ENCODE results near the gene RGS17. TPM values are rescaled to one million over a fixed set of nuclear protein-coding genes. Genes with fewer than 3 reads are reported as not detected.

RGS17 gene
- total and polyA plus RNA-seq, 10 of the 15 experiments (the other 5 are each of a cell fraction or from before 2014, with no cell fraction given) = 0.06 to 0.29 (median 0.14) TPM; not detected in 4

- no peak for TF ChIP-seq SMAD1 (IDR thresholded peaks at IDR 0.05; ENCODE audit: low read depth, partially characterized antibody)
Observed at GRCh38 chr6:153048631-153049030, 82.5 kb downstream of the RGS17 start (continued).

GRCh38 chr6:153047386-153047785 is 83.7 kb downstream of the RGS17 start:
- in situ Hi-C loops (cut with MboI) = no loop called here
- Histone ChIP-seq H3K79me2 (ENCODE audit: control insufficient read depth, insufficient read depth, low read length) (no peaks in the 10 kb centered on the region), H3K4me2 (ENCODE audit: control insufficient read depth, insufficient read depth) (no peak overlapping the region), H3K9ac (ENCODE audit: control insufficient read depth, insufficient read depth, low read length) (no peak overlapping the region), H3K9me3 (replicated peaks; ENCODE audit: control insufficient read depth, insufficient read depth, low read length) (no peaks in the 10 kb centered on the region), H3K4me1 (ENCODE audit: control insufficient read depth, insufficient read depth, low read length) (no peaks in the 10 kb centered on the region), H3K27ac (ENCODE audit: control insufficient read depth, insufficient read depth) (no peak overlapping the region), H4K20me1 (ENCODE audit: control insufficient read depth, insufficient read depth) (no peaks in the 10 kb centered on the region), H2AFZ (ENCODE audit: control insufficient read depth, low read depth, low read length) (no peak overlapping the region), H3K36me3 (ENCODE audit: control insufficient read depth in 2 of 2, insufficient read depth in 2 of 2, low read length in 1 of 2) (no peaks in the 10 kb centered on the region), H3K27me3 (replicated peaks in 1 of 2; ENCODE audit: control insufficient read depth in 2 of 2, insufficient read depth in 2 of 2, low read length in 1 of 2) (no peaks in the 10 kb centered on the region), H3K4me3 (no peak overlapping the region)
- ChIA-PET CTCF (no interaction called here), POLR2A (no interaction called here), RAD21 (ENCODE audit: unreplicated experiment) (no interaction called here), SMC1A (ENCODE audit: uncharacterized antibody, unreplicated experiment) (interaction anchor here (1.2 kb wide), 1 partner anchor 23 kb away, joined by 3 read pairs; no protein-coding TSS in a partner anchor)
- intact Hi-C loops (cut with micrococcal nuclease; ENCODE audit: unreplicated experiment) = no loop called here
- ATAC-seq = no peak
- WGBS (ENCODE audit: insufficient coverage, insufficient replicate concordance, low lambda C conversion rate, missing lambda C conversion rate) = 25% methylated on average over 2 of the region's 2 CpGs
- no peak for FAIRE-seq
- DNase-seq (ENCODE audit: low read depth, low spot score) = no peak
- BruUV-seq (replicated peaks) = no TSS peak
- no peak for TF ChIP-seq EED (IDR thresholded peaks at IDR 0.05; ENCODE audit: low read depth)
- no peak for TF ChIP-seq ZBTB40 (IDR thresholded peaks at IDR 0.05; ENCODE audit: borderline replicate concordance)
- no peak for TF ChIP-seq ZNF592 (IDR thresholded peaks at IDR 0.05)
- TF ChIP-seq POU2F2 (IDR thresholded peaks at IDR 0.05; ENCODE audit: borderline replicate concordance, low read depth, low read length) = no peak
- no peak for TF ChIP-seq ZNF687 (IDR thresholded peaks at IDR 0.05)
- no peak for TF ChIP-seq USF1 (IDR thresholded peaks at IDR 0.05; ENCODE audit: borderline replicate concordance, extremely low read length, insufficient read depth, low read depth, low read length)
- TF ChIP-seq RBBP5 (conservative IDR thresholded peaks at IDR 0.05) = no peak
